NOMO-1 (cell line): ENCODE measurements around the gene PIK3R3.

Experiments used
- DNase-seq, 2 experiments: peaks; one replicate each; lab custom pipeline; 2025; ENCODE audit not compliant: unreplicated experiment in 2 of 2; lab: John Stamatoyannopoulos, UW

PIK3R3 gene

GRCh38 chr1:46001081-46001785, 131.2 kb downstream of the PIK3R3 start:
- no peak for DNase-seq

DNA sequence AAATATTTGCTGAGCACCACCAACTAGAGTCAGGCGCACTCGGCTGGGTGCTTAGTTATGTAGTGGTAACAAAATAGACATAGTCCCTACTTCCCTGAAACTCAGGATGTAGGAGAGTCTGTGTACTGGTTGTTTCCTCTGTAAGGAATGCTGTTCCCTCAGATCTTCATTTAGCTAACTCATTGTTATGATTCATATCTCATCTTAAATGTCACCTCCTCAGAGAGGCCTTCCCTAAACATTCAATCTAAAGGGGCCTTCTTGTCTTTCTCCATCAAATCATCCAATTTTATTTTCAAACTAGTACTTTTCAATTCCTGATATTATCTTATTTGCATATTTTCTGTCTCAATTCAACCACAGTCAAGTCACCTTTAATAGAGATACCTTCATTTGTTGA, 132.9 kb downstream of the PIK3R3 start:
- no peak for DNase-seq

DNA sequence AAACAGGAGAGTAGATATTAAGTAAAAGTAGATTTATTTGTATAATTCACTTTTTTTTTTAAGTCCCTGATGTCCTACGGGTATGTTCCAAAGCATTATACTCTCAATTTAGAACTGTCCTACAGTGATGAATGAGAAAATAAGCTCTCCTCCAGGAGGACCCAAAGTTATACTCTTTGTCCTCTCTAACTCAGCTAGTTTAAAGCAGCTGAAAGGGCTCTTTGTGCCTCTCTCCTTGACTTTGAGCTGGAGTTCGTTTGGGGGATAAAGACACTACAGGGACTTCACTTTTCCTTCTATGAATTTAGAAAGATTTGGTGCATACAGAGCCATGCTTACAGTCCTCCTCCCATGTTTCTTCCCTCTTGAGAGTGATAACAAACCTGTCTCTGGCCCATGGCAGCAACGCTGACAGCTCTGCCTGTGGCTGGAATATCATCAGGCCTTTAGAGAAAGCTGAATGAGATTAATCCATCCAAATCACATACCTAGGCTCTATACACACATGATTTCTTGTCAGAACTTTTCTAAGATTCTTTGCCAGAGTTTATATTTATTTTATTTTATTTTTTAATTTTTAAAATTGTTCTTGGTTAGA, 134.3 kb downstream of the PIK3R3 start:
- DNase-seq, result no peak

DNA sequence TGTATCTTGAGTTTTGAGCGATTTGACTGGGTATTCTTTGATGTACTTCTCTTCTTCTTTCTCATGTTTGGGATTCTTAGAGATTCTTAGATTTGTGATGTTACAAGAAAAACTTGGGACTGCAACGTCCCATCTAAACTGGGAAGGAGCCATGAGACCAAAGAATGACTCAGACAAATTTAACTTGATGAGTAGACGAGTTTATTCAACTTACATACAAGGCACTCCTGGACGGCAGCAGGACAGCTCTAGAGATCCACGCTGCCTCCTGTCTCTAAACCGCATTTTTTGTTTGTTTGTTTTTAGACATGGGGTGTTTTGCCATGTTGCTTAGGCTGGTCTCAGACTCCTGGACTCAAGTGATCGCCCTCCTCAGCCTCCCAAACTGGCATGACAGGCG, 137.1 kb downstream of the PIK3R3 start:
- no peak for DNase-seq

DNA sequence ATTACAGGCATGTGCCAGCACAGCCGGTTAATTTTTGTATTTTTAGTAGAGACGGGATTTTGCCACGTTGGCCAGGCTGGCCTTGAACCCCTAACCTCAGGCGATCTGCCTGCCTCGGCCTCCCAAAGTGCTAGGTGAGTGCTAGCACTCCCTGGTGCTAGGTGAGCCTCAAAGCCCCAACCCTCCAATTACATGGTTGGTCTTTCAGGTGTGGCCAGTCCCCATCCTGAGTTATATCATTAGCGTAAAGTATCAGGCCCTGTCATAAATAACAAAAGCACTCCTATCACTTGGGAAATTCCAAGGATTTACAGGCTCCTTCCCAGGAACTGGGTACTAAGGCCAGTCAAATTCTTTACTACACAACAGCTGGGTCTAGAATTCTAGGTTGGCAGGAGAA, 138.0 kb downstream of the PIK3R3 start:
- DNase-seq, result no peak
